Measurements from ENCODE around the gene MCM3AP.

DNA sequence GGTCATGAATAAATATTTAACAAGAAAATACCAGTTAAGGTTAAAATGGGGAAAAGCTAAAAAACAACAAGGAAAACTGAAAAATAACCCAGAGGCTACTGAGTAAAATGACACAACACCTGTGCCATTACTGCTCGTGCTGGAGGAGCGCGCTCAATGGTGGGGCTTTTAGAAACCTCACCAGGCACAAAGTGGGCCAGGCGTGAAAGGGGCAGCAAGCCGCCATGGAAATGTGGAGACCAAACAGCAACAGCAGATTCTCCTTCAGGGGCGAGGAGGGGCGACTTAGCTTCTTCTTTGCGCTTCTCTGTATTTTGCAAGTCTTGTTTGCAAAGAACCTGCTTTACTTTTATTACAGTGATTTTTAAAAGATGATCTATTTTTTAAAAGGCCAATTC, 82.2 kb downstream of the MCM3AP start:
- TF ChIP-seq CTCF (IDR thresholded peaks at IDR 0.05; ENCODE audit: low read length) (no peak), EZH2phosphoT487 (IDR thresholded peaks at IDR 0.05; ENCODE audit: low read length) (no peak), EZH2 (optimal IDR thresholded peaks at IDR 0.05; ENCODE audit: low read depth, low read length) (no peak)
